IMR-90 (cell line): ENCODE measurements around the gene PJA2.

Experiments used
- POLR2A ChIP-seq: IDR thresholded peaks from 2 replicates; pipeline ENCODE4 v1.6.1; 2012; ENCODE audit warnings: mild to moderate bottlenecking, low read depth, low read length
- RAD21 ChIP-seq: IDR thresholded peaks from 2 replicates; pipeline ENCODE4 v1.6.1; 2012; ENCODE audit warnings: low read length, improper control_type of control experiment
- RFX5 ChIP-seq: IDR thresholded peaks from 2 replicates; pipeline ENCODE4 v1.8.0; 2012; ENCODE audit warnings: low read depth, mild to moderate bottlenecking, low read length, moderate library complexity
- TF ChIP-seq, protein P1 (sequence below): conservative IDR thresholded peaks from 2 replicates; pipeline ENCODE4 v1.5.1; 2012; ENCODE audit warnings: mild to moderate bottlenecking, low read depth, low read length, improper control_type of control experiment
- TF ChIP-seq, protein P2 (sequence below): fragments of 150-350 bp; IDR thresholded peaks from 2 replicates; pipeline ENCODE4 v1.6.1; 2017; ENCODE audit warnings: mild to moderate bottlenecking, antibody characterized with exemption, low read length, low read depth

DNA sequence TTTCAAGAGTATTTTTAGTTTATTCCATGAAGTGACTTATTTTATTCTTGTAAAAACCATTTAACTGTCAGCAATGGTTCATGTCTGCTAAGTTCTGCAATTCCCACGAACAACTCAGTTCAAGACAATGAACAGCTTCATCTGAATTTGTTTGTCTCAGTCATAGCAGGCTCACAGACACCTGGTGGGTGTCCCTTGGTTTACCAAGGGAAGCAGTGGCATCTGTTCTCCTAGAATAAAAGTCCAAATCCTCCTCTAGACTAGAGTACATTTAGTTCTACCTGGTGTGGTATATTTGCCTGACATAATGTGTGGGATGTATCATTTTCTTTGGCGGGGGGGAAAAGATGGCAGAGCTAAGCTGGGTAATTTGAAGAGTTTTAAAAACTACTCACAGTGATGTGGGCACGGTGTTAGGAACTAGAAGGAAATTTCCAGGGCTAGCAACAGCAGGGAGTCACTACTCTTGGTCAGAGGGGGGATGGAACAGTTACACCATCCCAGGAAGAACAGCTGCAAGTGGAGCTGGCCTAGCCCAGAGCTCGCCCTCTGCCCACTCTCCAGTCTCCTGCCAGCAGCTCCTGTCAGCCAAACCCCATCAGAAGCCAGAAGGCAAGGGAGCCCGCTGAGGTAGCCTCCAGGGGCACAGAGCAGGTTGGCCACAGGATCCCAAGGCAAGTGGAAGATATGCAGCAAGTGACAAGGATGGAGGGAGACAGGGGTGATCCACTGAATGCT, 100.3 kb downstream of the PJA2 start:
- TF ChIP-seq, protein P1, sequence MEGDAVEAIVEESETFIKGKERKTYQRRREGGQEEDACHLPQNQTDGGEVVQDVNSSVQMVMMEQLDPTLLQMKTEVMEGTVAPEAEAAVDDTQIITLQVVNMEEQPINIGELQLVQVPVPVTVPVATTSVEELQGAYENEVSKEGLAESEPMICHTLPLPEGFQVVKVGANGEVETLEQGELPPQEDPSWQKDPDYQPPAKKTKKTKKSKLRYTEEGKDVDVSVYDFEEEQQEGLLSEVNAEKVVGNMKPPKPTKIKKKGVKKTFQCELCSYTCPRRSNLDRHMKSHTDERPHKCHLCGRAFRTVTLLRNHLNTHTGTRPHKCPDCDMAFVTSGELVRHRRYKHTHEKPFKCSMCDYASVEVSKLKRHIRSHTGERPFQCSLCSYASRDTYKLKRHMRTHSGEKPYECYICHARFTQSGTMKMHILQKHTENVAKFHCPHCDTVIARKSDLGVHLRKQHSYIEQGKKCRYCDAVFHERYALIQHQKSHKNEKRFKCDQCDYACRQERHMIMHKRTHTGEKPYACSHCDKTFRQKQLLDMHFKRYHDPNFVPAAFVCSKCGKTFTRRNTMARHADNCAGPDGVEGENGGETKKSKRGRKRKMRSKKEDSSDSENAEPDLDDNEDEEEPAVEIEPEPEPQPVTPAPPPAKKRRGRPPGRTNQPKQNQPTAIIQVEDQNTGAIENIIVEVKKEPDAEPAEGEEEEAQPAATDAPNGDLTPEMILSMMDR: no peak
- TF ChIP-seq RFX5 (no peak), POLR2A (no peak), RAD21 (no peak)
- TF ChIP-seq, protein P2, sequence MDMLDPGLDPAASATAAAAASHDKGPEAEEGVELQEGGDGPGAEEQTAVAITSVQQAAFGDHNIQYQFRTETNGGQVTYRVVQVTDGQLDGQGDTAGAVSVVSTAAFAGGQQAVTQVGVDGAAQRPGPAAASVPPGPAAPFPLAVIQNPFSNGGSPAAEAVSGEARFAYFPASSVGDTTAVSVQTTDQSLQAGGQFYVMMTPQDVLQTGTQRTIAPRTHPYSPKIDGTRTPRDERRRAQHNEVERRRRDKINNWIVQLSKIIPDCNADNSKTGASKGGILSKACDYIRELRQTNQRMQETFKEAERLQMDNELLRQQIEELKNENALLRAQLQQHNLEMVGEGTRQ: no peak
